IMR-90 (cell line): ENCODE data around the gene TMEM259. TPM values are rescaled to one million over a fixed set of nuclear protein-coding genes. Genes with fewer than 3 reads are reported as not detected.

ENCODE experiments used
- ATAC-seq: fragments of 200-7000 bp; cut with Tn5 transposase; 2 replicates; pipeline ENCODE4 v1.9.1; 2020; ENCODE audit warnings: low read depth, mild to moderate bottlenecking, moderate library complexity
- BruUV-seq: library from RNA; stranded (reverse); fragments of 400-500 nt; replicated peaks from 2 replicates; lab custom pipeline; 2021; lab: Mats Ljungman, UMichigan
- CTCF ChIA-PET: fragments of 300-600 bp; formaldehyde crosslinking; extraction: SDS; loops from one replicate; lab custom pipeline; 2021; ENCODE audit warnings: antibody characterized with exemption; lab: Yijun Ruan, JAX
- POLR2A ChIA-PET: fragments of 300-600 bp; sonication (Branson Sonifier 250); formaldehyde crosslinking; loops from one replicate; lab custom pipeline; 2022; ENCODE audit warnings: antibody characterized with exemption; ENCODE audit not compliant: unreplicated experiment; lab: Charles Lee
- DNase-seq: peaks from one replicate; pipeline ENCODE4 v3.0.0; 2013
- H2AFZ ChIP-seq: replicated peaks from 2 replicates; pipeline ENCODE3; 2013; ENCODE audit warnings: low read length, mild to moderate bottlenecking; ENCODE audit not compliant: poor library complexity
- H2AK5ac ChIP-seq: 2 replicates; pipeline ENCODE4 v1.6.1; 2013; ENCODE audit warnings: low read depth, low read length, inconsistent platforms
- H2AK9ac ChIP-seq: replicated peaks from 2 replicates; pipeline ENCODE3; 2013; ENCODE audit warnings: mild to moderate bottlenecking, low read depth, low read length, moderate library complexity; ENCODE audit not compliant: poor library complexity
- H2BK120ac ChIP-seq: 2 replicates; pipeline ENCODE4 v1.6.1; 2013; ENCODE audit warnings: low read depth, low read length, inconsistent platforms
- H2BK15ac ChIP-seq: 3 replicates; pipeline ENCODE4 v1.6.1; 2013; ENCODE audit warnings: low read depth, low read length, inconsistent platforms
- H2BK20ac ChIP-seq: 2 replicates; pipeline ENCODE4 v1.6.1; 2013; ENCODE audit warnings: low read depth, mild to moderate bottlenecking, inconsistent platforms, low read length, moderate library complexity
- H2BK5ac ChIP-seq: 2 replicates; pipeline ENCODE4 v1.6.1; 2013; ENCODE audit warnings: mild to moderate bottlenecking, low read depth, low read length, inconsistent platforms; ENCODE audit not compliant: poor library complexity, severe bottlenecking
- H3K14ac ChIP-seq: replicated peaks from 2 replicates; pipeline ENCODE4 v1.6.1; 2013; ENCODE audit warnings: low read depth, low read length, inconsistent platforms
- H3K18ac ChIP-seq: 2 replicates; pipeline ENCODE4 v1.6.1; 2013; ENCODE audit warnings: low read depth, low read length, control low read depth
- H3K23ac ChIP-seq: 2 replicates; pipeline ENCODE4 v1.6.1; 2013; ENCODE audit warnings: low read depth, low read length, inconsistent platforms
- H3K27ac ChIP-seq: 2 replicates; pipeline ENCODE4 v1.5.1; 2013; ENCODE audit warnings: mild to moderate bottlenecking, control low read depth, low read length; ENCODE audit not compliant: insufficient read depth
- H3K27me3 ChIP-seq: 2 replicates; pipeline ENCODE4 v1.6.1; 2013; ENCODE audit warnings: low read length; ENCODE audit not compliant: control insufficient read depth, insufficient read depth
- H3K36me3 ChIP-seq: 2 replicates; pipeline ENCODE4 v1.6.1; 2013; ENCODE audit warnings: low read length, mixed read lengths; ENCODE audit not compliant: control insufficient read depth, insufficient read depth
- H3K4ac ChIP-seq: 2 replicates; pipeline ENCODE4 v1.6.1; 2013; ENCODE audit warnings: low read depth, low read length, inconsistent platforms
- H3K4me1 ChIP-seq: 2 replicates; pipeline ENCODE4 v1.6.1; 2013; ENCODE audit warnings: low read length, mixed read lengths; ENCODE audit not compliant: control insufficient read depth, insufficient read depth
- H3K4me2 ChIP-seq: 2 replicates; pipeline ENCODE4 v1.6.1; 2013; ENCODE audit warnings: low read depth, mild to moderate bottlenecking, control low read depth, low read length, moderate library complexity
- H3K4me3 ChIP-seq: 2 replicates; pipeline ENCODE4 v1.5.1; 2013; ENCODE audit warnings: low read depth, mild to moderate bottlenecking, control low read depth, low read length, moderate library complexity; ENCODE audit not compliant: insufficient read depth
- H3K56ac ChIP-seq: 2 replicates; pipeline ENCODE4 v1.6.1; 2013; ENCODE audit warnings: low read length, inconsistent platforms; ENCODE audit not compliant: insufficient read depth; ENCODE audit errors: extremely low read depth
- H3K79me1 ChIP-seq, 2 experiments: 2 replicates each; pipeline ENCODE4 v1.6.1; 2013; ENCODE audit warnings: low read length in 2 of 2, inconsistent platforms in 1 of 2, low read depth in 1 of 2
- H3K9ac ChIP-seq: 2 replicates; pipeline ENCODE4 v1.6.1; 2013; ENCODE audit warnings: low read depth, low read length, control low read depth
- H3K9me1 ChIP-seq: 2 replicates; pipeline ENCODE4 v1.6.1; 2013; ENCODE audit warnings: low read length, inconsistent platforms; ENCODE audit not compliant: insufficient read depth
- H3K9me3 ChIP-seq: 2 replicates; pipeline ENCODE4 v1.6.1; 2013; ENCODE audit warnings: low read length; ENCODE audit not compliant: control insufficient read depth, insufficient read depth
- H4K20me1 ChIP-seq: 2 replicates; pipeline ENCODE4 v1.6.1; 2013; ENCODE audit warnings: low read length, inconsistent platforms; ENCODE audit not compliant: insufficient read depth
- H4K5ac ChIP-seq: 2 replicates; pipeline ENCODE4 v1.6.1; 2013; ENCODE audit warnings: mild to moderate bottlenecking, low read depth, low read length, control low read depth
- H4K8ac ChIP-seq, 2 experiments: 2 replicates each; pipeline ENCODE4 v1.6.1; 2013; ENCODE audit warnings: low read depth in 2 of 2, low read length in 2 of 2, control low read depth in 1 of 2, inconsistent platforms in 1 of 2
- H4K91ac ChIP-seq: 2 replicates; pipeline ENCODE4 v1.6.1; 2013; ENCODE audit warnings: low read depth, low read length, inconsistent platforms; ENCODE audit not compliant: insufficient read depth
- NFE2L2 ChIP-seq: fragments of 150-350 bp; IDR thresholded peaks from 2 replicates; pipeline ENCODE4 v1.6.1; 2016; ENCODE audit warnings: low read depth, mild to moderate bottlenecking, low read length
- RAD21 ChIP-seq: IDR thresholded peaks from 2 replicates; pipeline ENCODE4 v1.6.1; 2012; ENCODE audit warnings: low read length, improper control_type of control experiment
- WGBS, 2 experiments: methylation state at CpG; one replicate each; pipeline versions ENCODE4 v1.1.5 to v1.1.7; 2013; ENCODE audit warnings: missing lambda C conversion rate in 2 of 2; ENCODE audit not compliant: insufficient read length in 1 of 2; ENCODE audit errors: extremely low coverage in 2 of 2; 5-methylcytosine and 5-hydroxymethylcytosine counted together
- dilution Hi-C: fragments of 300-500 bp; cut with HindIII; formaldehyde crosslinking; loops from one replicate; pipeline ENCODE4 v1.14.3; 2018; ENCODE audit warnings: low sequenced_read_pairs; ENCODE audit not compliant: unreplicated experiment
- in situ Hi-C: fragments of 300-500 bp; cut with MboI; formaldehyde crosslinking; loops from 3 replicates; pipeline ENCODE4 v1.14.3; 2019; ENCODE audit warnings: low sequenced_read_pairs, inconsistent platforms, mixed read lengths
- intact Hi-C: fragments of 100-400 bp; cut with micrococcal nuclease; formaldehyde crosslinking; loops from 2 replicates; pipeline ENCODE4 v1.10.0; 2022
- polyA plus RNA-seq, 3 experiments: library from polyadenylated mRNA; depleted of rRNA; stranded (reverse); fragments of >200 nt; gene quantifications; 2 replicates each; pipeline ENCODE4 v1.2.3, GENCODE V29; 2012; ENCODE audit warnings: low replicate concordance in 1 of 3
- total RNA-seq: library from RNA; depleted of rRNA; stranded (reverse); fragments of >200 nt; gene quantifications from 2 replicates; pipeline ENCODE4 v1.2.3, GENCODE V29; 2012

TMEM259 gene
- total and polyA plus RNA-seq, 2 of the 4 experiments (the other 2 are of a cell fraction): 22.6 to 153 TPM

GRCh38 chr19:1045247-1045603 lies 24.3 kb upstream of the TMEM259 start:
- Histone ChIP-seq H3K4ac (no peak overlapping the region), H3K4me1 (peaks cover 7% of the 10 kb centered on the region; the same call in 1 of the 2 replicates), H3K14ac (no peak overlapping the region), H4K20me1 (no peaks in the 10 kb centered on the region; the same call in none of the 2 replicates), H3K36me3 (no peaks in the 10 kb centered on the region), H4K8ac (no peak overlapping the region), H3K9ac (no peak overlapping the region), H2BK20ac (no peak overlapping the region), H2BK5ac (no peak overlapping the region), H3K9me1 (no peaks in the 10 kb centered on the region), H3K18ac (no peak overlapping the region), H3K79me1 (no peaks in the 10 kb centered on the region), H3K56ac (no peak overlapping the region), H2AK9ac (no peak overlapping the region), H2BK120ac (no peak overlapping the region), H3K23ac (no peak overlapping the region), H3K27ac (no peak overlapping the region), H2AFZ (no peak overlapping the region), H4K5ac (no peak overlapping the region), H3K4me2 (no peak overlapping the region), H3K9me3 (no peaks in the 10 kb centered on the region), H2AK5ac (no peak overlapping the region), H3K4me3 (no peak overlapping the region), H3K27me3 (no peaks in the 10 kb centered on the region), H2BK15ac (no peak overlapping the region), H4K91ac (no peak overlapping the region)
- ChIA-PET CTCF (no interaction called here), POLR2A (no interaction called here)
- 69% methylated on average over 3 of the region's 10 CpGs; no CpG with 5 or more reads in 1 of the 2 experiments for WGBS, 2 experiments
- TF ChIP-seq RAD21 (no peak), NFE2L2 (no peak)
- no peak for ATAC-seq
- intact Hi-C loops: no loop called here
- no peak for DNase-seq
- no TSS peak for BruUV-seq
- in situ Hi-C loops: no loop called here
- dilution Hi-C loops: no loop called here
